COR-L47 (cell line): ENCODE data around the gene CFAP410.
A peak's percentile ranks its signal among the peaks of the same experiment; 100 is the strongest.
"Not testable (repeated sequence)": the region's sequence is repeated elsewhere in the genome, so short reads cannot be mapped to it uniquely, and the experiment has no call there.

Experiments
- DNase-seq: peaks from one replicate; lab custom pipeline; 2025; lab: John Stamatoyannopoulos, UW

CFAP410 gene

DNA sequence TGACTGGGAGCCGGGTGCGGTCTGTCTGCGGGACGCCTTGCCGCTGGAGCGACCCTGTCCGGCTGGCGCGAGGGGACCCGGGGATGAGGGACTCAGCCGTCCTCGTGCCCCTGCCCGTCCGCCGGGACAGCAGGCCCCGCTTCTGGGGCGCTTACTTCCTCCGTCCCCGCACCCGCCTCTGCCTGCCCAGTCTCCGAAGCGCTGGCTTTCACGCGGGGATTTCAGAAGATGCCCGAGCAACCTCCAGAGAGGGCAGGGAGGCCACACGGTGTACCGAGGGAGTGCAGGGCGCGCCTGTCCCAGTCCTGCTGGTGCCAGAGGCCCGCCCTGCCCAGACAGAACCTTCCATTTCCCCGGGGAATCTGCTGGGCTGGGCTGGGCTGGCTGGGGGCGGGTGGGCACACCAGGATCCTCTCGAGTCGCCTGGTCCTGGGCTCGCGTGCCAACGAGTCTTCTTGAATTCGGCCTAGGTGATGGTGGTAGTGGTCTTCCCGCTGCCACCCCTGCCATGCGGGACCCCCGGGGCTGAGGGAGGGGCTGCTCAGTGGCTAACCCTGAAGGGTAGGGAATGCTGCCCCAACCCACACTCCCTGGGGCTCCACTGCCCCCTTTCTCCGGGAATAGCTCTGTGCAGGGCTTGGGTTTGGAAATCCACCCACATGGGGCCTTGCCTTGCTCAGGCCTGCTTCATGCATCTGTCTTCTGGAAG, 11.7 kb upstream of the CFAP410 start:
- DNase-seq: no peak

DNA sequence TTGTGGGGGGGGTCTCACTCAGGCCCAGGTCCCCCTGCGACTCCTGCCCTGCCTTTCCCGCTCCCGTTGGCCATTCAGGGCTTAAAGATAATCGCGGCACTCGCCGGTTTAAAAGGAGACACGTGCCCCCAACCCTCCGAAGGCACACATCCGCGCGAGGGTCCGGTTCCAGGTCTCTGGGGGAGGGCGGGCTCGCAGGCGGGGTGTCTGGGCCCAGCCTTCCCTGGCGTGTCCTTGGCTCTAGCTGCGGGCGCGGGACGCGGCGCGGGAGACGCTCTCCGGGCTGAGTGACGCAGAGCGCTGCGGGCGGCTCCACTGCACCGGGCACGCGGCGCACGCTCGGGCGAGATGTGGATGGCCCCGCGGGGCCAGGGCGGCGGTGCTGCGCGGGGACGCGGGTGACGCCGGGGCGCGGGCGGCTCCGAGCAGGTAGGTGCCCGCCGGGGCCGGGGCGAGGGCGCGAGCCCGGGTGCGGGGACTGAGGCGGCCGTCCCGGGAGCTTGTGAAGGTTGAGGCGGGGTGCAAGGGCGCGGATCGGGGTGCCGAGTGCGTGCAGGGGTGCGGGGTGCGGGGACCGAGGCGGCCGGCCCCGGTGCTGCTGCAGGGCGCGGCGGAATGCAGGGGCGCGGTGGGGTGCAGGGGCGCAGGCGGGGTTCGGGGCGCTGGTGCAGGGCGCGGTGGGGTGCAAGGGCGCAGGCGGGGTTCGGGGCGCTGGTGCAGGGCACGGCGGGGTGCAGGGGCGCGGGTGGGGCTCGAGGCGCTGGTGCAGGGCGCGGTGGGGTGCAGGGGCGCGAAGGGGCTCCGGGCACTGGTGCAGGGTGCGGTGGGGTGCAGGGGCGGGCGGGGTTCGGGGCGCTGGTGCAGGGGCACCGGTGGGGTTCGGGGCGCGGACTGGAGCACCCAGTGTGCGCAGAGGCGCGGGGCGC, 10.9 kb upstream of the CFAP410 start:
- no peak for DNase-seq

DNA sequence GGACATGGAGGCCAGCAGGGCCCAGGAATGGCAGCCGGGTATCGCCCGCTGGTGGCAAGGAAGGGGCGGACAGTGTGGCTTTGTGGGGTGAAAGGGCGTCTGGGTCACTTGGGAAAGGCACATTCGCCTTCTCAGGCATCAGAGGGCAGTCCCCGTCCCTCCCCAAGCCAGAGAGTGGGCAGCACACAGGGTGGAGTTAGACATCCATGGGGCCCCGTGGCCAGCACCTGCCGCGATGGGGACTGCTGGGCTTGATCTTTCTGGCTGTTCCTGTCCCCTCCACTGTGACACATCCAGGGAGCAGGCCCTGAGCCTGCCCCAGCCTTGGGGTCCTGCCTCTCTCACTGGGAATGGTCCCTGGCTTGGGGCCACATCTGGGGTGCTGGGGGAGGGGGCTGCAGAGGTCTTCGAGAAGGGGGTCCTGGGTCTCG, 10.2 kb upstream of the CFAP410 start:
- DNase-seq: no peak

DNA sequence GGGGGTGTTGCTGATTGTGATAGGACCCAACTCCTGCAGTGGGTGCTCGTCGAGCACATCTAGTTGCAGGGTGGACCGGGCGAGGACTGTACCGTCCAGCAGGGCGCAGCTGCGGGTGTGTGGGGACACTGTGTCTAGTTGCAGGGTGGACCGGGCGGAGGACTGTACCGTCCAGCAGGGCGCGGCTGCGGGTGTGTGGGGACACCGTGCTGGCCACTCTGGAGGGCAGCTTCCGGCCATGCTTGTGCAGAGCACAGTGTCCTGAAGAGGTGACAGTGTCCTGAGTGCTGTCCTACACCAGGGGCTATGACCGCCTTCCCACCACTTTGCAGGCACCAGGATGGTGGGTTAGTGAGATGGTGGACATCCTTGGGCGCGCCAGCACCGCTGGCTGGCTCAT, 9.7 kb upstream of the CFAP410 start:
- DNase-seq: no peak

DNA sequence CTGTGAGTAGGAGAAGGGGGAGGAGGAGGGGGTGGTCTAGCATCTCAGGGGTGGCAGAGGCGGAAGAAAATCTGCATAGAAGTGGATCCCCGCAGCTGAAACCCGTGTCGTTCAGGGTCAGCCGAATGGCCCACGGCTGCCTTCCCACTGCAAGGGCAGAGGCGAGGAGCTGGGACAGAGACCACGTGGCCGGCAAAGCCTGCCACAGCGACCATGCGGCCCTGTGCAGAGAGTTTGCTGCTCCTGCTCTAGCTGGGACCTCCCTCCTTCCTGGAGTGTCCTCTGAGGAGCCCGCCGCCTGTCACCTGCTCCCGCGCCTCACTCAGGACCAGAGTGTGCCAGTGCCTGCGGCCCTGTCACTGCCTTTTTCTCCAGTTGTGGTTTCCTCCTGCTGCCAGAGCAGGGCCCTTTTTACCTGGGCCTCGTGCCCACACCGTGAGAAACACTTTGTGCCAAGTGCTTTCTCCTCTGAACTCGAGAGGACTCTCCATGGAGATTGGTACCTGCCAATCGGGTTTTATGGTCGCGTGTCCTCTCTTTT, 8.8 kb upstream of the CFAP410 start:
- DNase-seq: no peak

DNA sequence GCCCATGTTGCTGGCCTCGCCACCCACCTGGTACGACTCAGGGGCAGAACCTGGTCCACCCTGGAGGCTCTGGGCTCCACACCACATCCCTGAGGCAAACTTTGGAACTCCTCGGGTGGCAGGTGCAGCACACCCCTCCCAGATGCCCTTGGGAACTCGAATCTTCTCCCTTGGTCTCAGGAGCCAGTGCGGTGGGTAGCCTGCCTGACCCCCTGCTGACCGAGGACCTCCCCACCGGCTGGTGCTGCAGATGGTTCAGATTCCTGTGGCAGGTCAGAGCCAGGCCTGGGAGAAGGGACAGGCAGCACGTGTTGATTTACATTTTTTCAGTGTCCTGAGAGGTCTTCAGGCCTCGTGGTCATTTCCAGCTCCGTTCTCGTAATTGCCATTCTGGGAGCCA, 6.3 kb upstream of the CFAP410 start:
- DNase-seq: no peak

DNA sequence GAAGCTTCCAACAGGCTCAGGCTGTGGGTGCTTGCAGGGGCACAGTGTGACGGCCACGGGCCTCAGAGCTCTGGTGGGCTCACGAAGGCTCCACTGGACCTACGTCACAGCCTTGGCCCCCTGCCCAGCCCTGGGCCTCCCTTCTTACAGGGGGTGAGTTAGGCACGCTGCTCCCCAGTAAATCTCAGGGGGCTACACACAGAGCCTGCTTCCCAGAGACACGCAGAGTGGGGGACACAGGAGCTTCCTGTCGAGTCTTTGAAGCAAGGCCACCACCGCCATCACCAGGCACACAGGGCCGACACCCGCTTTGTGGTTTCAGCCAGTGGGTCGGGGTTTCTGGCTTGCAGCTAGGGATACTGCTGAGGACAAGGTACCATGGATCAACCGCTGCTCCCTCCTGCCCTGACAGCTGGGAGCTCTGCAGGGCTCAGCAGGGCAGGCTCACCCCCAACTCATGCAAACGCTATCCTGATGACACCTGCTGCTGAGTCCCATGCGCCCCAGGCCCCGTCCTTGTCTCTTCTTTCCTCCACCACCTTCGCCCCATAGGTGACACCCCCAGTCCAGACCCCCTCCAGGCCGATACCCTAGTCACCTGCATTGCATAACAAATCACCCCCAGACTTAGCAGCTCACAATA, 5.5 kb upstream of the CFAP410 start:
- no peak for DNase-seq

DNA sequence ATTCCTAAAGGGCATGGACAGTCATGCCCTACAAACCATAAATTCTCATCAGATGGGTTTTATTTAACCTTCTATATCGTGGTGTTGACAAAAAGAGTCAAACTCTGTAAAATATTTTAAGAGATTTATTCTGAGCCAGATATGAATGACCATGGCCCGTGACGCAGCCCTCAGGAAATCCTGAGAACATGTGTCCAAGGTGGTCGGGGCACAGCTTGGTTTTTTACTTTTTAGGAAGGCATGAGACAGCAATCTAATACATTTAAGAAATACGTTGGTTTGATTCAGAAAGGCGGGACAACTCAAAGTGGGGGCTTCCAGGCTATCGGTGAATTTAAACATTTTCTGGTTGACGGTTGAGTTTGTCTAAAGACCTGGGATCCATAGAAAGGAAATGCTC, 3.8 kb upstream of the CFAP410 start:
- not testable (repeated sequence) for DNase-seq

DNA sequence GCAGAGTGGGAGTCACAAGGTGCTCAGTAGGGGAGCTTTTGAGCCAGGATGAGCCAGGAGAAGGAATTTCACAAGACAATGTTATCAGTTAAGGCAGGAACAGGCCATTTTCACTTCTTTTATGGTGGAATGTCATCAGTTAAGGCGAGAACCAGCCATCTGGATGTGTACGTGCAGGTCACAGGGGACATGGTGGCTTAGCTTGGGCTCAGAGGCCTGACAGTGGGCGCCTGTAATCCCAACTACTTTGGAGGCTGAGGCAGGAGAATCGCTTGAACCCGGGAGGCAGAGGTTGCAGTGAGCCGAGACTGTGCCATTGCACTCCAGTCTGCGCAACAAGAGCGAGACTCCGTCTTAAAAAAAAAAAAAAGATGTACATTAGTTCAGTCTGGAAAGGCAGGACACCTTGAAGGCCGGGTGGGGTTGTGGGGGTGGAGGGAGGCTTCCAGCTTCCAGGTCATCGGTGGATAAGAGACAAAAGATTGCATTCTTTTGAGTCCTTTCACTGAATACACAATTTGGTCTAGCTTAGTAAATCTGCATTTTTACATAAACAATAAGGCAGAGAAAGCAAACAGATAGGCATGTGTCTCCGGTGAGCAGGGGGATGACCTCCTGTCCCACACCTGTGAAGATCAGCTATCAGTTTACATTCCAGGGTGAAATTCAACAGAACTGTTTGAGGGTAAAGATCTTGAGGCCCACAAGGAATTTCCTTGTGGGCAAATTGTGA, 2.7 kb upstream of the CFAP410 start:
- DNase-seq: not testable (repeated sequence)

DNA sequence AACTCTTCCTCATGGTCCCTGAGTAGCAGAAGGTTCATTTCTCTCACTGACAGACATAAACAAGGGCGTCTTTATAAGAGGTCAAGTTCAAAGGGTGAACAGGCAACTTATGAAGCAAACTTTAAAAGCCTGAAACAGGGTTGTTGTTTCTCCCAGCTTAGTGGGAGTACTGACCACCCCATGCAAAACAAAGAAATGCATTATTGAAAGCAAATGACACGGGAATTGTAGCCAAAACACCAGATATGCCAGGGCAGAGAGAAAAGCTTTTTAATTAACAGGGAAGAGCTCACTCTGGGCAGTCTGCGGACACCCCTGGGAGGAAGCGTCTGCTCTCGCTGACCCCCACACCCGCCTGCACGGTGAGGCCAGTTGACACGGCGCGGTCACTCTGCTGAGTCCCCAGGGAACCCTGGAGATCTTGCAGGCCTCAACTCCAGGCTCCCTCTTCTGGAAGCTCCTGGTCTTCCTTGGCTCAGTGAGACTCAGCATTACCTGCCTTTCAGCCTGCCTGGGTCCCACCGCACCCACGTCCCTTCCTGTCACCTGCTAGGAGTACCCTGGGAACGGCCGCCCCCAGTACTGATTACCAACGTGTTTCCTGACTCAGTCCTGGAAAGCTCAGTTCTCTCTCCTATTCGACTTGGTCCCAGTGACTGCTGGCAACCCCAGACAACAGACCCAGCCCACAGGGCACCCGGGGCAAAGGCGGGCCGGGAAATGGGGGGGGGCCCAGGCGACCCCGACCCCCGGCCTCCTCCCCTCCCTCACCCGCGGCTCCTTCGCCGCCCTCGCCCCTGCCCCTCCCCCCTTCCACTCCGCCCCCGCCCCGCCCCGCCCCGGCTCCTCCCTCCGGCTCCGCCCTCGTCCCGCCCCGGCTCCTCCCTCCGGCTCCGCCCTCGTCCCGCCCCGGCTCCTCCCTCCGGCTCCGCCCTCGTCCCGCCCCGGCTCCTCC, 972 bp downstream of the CFAP410 start:
- DNase-seq: peak; percentile 83

DNA sequence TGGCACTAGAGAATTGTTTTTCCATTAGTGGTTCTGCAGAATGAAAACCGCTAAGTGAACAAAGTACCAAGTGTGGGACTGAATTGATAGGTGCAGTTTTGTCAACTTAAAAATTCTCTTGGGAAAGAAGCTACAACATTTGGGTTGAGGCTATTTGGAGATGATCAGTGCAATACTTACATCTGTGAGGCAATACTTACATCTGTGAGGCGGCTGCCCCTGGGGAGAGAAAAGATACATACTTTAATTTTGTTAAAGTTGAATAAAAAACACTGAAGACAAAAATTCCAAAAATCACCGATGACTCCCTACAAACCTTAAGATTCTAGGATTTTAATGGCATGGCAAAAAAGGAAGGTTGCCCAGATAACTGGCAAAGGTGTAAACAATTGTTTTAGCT, 1.7 kb downstream of the CFAP410 start:
- no peak for DNase-seq

DNA sequence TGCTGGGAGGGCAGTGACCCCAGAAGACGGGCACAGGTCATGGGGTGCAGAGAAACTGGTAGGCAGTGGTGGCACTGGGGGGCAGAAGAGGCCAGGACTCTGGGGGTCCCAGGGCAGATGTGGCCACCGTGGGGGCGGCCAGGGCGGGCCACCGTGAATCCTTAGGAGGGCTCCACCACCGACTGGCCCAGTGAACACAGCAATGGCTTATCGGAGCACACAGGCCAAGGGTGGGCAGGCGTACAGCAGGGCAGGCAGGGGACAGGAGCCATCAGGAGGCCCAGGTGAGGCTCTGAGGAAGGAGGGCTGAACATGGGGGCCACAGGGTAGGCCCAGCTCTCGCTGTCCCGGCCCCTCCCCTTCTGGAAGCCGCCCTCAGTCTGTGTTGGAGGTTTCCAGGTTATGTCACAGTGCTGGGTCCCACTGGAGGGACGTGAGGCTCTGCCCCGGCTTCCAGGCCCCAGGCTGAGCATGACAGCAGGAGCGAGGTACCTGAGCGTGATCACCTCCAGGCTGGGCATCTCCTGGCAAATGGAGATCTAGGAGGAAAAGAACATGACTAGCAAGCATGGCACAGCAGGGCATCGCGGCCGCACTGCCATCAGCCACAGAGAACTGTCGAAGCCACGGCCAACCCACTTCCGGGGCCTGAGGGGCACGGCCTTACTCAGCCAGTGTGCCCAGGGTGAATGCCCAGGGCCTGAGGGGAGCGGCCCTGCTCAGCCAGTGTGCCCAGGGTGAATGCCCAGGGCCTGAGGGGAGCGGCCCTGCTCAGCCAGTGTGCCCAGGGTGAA, 3.7 kb downstream of the CFAP410 start:
- no peak for DNase-seq

DNA sequence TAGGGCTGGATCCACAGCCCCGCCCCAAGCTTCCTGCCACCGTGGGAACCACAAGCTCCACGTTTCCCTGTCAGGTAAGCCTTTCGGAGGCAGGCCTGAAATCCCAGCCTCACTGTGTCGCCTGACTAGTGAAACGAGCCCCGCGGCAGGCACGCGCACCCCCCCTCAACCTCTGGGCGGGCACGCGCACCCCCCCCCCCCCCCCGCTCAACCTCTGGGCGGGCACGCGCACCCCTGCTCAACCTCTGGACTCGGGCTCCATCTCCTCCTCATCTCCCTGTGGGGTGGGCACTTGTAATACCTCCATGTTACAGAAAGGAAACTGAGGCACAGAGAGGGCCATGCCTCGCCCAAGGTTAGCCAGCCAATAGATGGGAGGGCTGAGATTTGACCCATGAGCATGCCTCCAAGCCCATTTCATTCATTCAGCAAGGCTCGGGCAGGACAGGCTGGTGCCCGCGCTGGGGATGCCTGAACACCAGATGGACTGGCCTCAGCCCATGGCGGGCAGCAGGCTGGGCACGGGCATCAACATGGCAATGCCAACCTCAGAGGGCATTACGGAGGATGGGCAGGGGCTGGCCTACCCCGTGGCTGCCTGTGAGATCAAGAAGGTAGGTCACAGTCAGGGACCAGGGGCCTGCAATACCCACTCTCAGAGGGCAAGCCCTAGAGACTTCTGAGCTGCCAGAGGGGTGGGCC, 4.7 kb downstream of the CFAP410 start:
- no peak for DNase-seq

DNA sequence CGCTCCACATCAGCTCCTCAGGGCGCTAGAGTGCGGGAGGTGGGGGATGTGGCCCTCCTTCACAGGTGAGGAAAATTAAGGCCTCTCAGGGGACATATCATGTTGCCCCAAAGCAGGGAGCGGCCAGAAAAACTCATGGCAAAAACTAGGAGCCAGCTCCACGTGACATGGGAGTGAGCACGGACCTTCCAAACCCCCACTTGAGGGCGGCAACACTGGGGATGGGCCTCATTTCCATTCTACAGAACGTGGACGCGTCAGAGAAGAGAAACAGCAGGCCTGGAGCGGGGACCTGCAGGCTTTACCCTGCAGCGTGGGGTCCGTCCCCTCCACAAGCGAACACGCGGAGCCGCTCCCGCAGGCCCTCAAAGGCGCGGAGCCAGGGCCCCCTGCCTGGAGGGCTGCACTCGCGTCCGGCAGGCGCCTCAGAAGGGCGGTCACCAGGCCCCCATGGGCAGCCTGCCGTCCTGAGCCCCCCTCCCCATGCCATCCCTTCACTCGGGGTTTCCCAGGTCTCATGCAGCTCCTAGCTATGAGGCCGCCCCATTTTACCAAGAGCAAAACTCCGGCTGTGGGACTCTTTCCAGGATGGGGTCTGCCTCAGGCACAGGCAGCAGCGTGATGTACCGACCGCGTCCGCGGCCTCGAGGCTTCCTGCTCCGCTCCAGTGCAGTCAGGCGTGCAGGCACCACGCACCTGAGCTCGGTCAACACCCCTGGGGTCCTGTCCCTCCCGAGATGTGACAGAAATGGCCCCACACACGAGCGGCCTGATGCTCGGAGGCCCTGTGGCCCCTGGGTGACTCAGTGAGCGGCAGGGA, 5.5 kb downstream of the CFAP410 start:
- DNase-seq: no peak

DNA sequence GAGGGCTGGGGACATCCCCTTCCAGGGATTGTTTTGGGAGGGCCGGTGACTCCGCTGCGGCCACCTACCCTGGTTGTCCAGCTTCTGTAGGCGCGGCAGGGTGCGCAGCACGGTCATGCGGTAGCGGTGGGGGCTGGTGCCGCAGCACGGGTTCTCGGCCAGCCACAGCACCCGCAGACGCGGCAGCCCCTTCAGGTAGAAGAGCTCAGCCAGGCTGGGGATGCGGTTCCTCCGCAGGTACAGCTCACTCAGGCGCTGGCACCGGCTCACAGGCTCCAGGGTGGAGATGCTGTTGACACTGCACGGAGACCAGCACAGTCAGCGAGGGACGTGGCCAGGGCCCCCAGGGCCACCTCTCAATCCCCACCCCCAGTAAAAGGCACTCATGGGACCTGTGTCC, 6.2 kb downstream of the CFAP410 start:
- no peak for DNase-seq

DNA sequence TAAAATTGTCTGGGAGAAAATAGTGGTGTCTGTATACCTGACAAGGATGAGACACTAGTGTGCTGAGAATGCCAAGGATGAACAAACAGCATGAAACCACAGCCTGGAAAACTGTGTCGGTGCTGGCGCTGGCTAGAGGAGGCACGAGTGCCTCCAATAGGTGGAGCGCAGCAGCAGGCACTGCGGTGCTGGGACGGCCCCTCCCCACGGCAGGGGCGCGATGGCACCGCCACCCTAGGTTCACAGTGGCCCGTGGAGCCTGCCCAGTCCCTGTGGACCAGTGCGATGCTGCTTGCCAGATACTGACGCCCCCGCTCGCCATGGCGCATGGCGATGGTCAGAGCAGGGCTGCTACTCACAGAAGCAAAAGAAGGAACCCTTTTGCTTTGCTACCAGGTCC, 6.8 kb downstream of the CFAP410 start:
- DNase-seq: no peak

DNA sequence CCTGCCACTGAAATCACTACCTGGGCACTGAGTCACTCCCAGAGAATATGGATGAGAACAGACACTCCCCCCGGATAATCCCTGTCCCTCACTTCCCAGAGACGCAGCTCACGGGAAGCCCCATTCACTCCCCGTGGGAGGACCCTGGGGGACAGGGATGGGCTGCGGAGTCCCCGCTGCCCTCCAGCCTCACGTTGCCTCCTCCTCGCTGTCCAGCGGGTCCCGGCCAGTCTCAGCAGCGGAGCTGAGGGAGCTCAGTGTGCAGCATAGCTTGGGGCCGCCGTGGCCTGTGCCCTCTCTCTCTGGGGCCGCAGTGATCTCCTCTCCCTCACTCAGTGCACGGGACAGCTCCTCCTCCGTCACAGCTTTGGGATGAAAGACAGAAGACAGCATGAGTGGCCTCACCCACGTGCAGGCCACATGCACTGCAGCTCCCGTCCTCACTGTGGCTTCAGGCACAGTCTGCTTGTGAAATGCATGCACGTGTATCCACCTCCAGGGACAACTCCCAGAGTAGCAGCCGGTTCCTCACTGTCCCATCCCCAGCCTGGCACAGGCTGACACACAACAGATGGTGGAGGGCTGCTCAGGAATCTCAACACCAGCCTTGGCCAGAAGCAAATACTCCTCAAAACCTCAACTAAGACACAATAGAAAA, 7.4 kb downstream of the CFAP410 start:
- DNase-seq: no peak

DNA sequence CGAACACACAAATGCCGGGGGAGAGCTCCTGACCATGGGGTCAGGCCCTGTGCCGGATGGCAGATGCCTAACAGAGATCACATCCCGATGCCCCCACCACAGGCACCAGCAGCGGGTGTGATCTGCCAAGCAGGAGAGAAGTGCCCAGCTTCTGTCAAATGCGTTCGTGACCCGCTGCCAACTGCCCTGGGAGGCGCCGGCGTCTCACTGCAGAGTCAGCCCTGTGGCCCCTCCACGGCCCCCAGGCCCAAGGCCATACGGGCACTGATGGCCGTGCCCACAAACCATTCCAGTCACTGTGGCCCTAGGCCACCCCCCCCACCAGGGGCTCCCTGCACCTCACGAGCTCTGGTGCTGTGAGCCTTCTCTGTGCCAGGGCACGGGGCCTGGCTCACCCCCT, 8.0 kb downstream of the CFAP410 start:
- no peak for DNase-seq
